ENCODE data around the gene GK. TPM values are rescaled to one million over a fixed set of nuclear protein-coding genes. Genes with fewer than 3 reads are reported as not detected.
"Not testable (repeated sequence)": the region's sequence is repeated elsewhere in the genome, so short reads cannot be mapped to it uniquely, and the experiment has no call there.

GK gene
- polyA plus RNA-seq, 2 of the 4 experiments (the other 2 are of a cell fraction) = 1.4 to 7.1 TPM

GRCh38 chrX:30652527-30653414, 452 bp upstream of the GK start:
- DNase-seq (ENCODE audit: low read depth in 1 of 2, low spot score in 1 of 2) (peak; percentile 75 to 93), FAIRE-seq (no peak)
- CTCF ChIA-PET = interaction anchor here (0.9 kb wide), 1 partner anchor 83 kb away, joined by 3 read pairs; no protein-coding TSS in a partner anchor

GRCh38 chrX:30654386-30654785, 1.2 kb downstream of the GK start:
- POLR2A ChIA-PET; H3K27ac ChIP-seq; CTCF ChIA-PET; H3K9me3 ChIP-seq; DNase-seq (ENCODE audit: low read depth in 1 of 2, low spot score in 1 of 2); H3K4me3 ChIP-seq; ATAC-seq; FAIRE-seq; H3K4me2 ChIP-seq; H3K4me1 ChIP-seq: not testable (repeated sequence)
- 97% methylated on average over 12 of the region's 13 CpGs for WGBS (ENCODE audit: missing lambda C conversion rate)

More at GRCh38 chrX:30652527-30653414, 452 bp upstream of the GK start:
- WGBS (ENCODE audit: missing lambda C conversion rate) = 2% methylated on average over 25 of the region's 65 CpGs
- peak; percentile 97 to 99 for ATAC-seq
- POLR2A ChIA-PET = no interaction called here
- Histone ChIP-seq H3K4me1 (no peaks in the 10 kb centered on the region), H3K9me3 (no peaks in the 10 kb centered on the region), H3K4me3 (peak overlapping the region; percentile 50), H3K27ac (peak overlapping the region; percentile 34 to 85; a peak in 5 of 6 replicates), H3K4me2 (peak overlapping the region; percentile 71)
- TF ChIP-seq FOXS1 (CRISPR knock-in tag; IDR thresholded peaks at IDR 0.05) (no peak), HOXA7 (CRISPR knock-in tag; IDR thresholded peaks at IDR 0.05) (no peak), MAX (IDR thresholded peaks at IDR 0.05) (peak; percentile 74), FOSB (CRISPR knock-in tag; IDR thresholded peaks at IDR 0.05) (no peak), ESRRA (IDR thresholded peaks at IDR 0.05; ENCODE audit: borderline replicate concordance, low read length) (0 out of 2 replicates have a peak, but pooled peaks have one; percentile 15), HOXB5 (CRISPR knock-in tag; IDR thresholded peaks at IDR 0.05) (no peak), USF2 (IDR thresholded peaks at IDR 0.05) (peak; percentile 96), MAFK (IDR thresholded peaks at IDR 0.05; ENCODE audit: partially characterized antibody) (no peak)
- TF ChIP-seq, protein P1, sequence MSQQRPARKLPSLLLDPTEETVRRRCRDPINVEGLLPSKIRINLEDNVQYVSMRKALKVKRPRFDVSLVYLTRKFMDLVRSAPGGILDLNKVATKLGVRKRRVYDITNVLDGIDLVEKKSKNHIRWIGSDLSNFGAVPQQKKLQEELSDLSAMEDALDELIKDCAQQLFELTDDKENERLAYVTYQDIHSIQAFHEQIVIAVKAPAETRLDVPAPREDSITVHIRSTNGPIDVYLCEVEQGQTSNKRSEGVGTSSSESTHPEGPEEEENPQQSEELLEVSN (IDR thresholded peaks at IDR 0.05; ENCODE audit: borderline replicate concordance, low read depth) = peak; percentile 70

DNA sequence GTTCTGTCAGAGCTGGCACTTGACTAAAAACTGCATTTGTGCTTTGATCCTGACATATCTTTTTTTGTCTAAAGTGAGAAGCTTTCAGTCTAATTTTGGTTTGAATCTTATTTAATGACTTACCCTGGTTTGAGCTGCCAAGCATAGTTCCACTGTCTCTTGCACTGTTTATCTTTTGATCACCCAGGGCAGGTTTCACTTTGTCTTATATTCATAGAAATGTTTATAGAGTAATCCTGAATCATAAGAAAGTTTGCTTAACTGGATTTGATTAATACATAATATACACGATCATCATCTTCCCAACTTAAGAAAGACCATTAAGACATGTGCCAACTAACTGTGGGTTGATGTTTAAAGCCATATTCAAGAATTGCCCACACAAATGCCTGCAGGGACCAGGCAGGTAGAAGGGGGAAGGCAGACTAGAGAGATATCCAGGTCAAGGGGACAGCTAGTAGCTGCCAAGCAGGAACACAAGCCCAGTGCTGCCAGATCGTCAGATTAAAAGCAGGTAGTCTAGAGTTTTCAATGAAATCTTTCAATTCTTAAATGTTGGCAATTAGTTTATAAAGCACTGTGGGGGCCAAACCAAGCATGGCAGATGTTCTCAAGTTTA, 1.9 kb downstream of the GK start:
- Histone ChIP-seq H3K9me3 (no peaks in the 10 kb centered on the region), H3K27ac (no peak overlapping the region), H3K4me2 (no peak overlapping the region), H3K4me3 (no peak overlapping the region), H3K4me1 (no peaks in the 10 kb centered on the region)
- TF ChIP-seq, protein P2, sequence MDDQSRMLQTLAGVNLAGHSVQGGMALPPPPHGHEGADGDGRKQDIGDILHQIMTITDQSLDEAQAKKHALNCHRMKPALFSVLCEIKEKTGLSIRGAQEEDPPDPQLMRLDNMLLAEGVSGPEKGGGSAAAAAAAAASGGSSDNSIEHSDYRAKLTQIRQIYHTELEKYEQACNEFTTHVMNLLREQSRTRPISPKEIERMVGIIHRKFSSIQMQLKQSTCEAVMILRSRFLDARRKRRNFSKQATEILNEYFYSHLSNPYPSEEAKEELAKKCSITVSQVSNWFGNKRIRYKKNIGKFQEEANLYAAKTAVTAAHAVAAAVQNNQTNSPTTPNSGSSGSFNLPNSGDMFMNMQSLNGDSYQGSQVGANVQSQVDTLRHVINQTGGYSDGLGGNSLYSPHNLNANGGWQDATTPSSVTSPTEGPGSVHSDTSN (IDR thresholded peaks at IDR 0.05) = no peak
- TF ChIP-seq USF2 (IDR thresholded peaks at IDR 0.05) = no peak
- ATAC-seq (no peak), DNase-seq (ENCODE audit: low read depth in 1 of 2, low spot score in 1 of 2) (no peak), FAIRE-seq (no peak)
- WGBS (ENCODE audit: missing lambda C conversion rate) = 50% methylated on average over 2 of the region's 2 CpGs
- ChIA-PET CTCF (no interaction called here), POLR2A (no interaction called here)

GRCh38 chrX:30655991-30656390, 2.8 kb downstream of the GK start:
- FAIRE-seq = no peak
- ChIA-PET CTCF (no interaction called here), POLR2A (no interaction called here)
- DNase-seq (ENCODE audit: low read depth in 1 of 2, low spot score in 1 of 2) = no peak
- Histone ChIP-seq H3K4me2 (no peak overlapping the region), H3K4me3 (no peak overlapping the region), H3K4me1 (no peaks in the 10 kb centered on the region), H3K9me3 (no peaks in the 10 kb centered on the region), H3K27ac (no peak overlapping the region)
- ATAC-seq = no peak
- WGBS (ENCODE audit: missing lambda C conversion rate) = 68% methylated on average over 3 of the region's 3 CpGs
- TF ChIP-seq USF2 (IDR thresholded peaks at IDR 0.05) (no peak), RAD21 (conservative IDR thresholded peaks at IDR 0.05 in 1 of 2, IDR thresholded peaks at IDR 0.05 in 1 of 2) (no peak), CHD4 (IDR thresholded peaks at IDR 0.05; ENCODE audit: borderline replicate concordance) (no peak), POLR2A (IDR thresholded peaks at IDR 0.05; ENCODE audit: low read length) (no peak), CBX8 (IDR thresholded peaks at IDR 0.05) (no peak), ZFP36 (IDR thresholded peaks at IDR 0.05; ENCODE audit: borderline replicate concordance, partially characterized antibody) (no peak), CEBPB (IDR thresholded peaks at IDR 0.05) (no peak), KDM1A (IDR thresholded peaks at IDR 0.05; ENCODE audit: low read depth) (no peak)
- TF ChIP-seq, protein P1 (IDR thresholded peaks at IDR 0.05; ENCODE audit: borderline replicate concordance, low read depth) = no peak
- TF ChIP-seq, protein P3, sequence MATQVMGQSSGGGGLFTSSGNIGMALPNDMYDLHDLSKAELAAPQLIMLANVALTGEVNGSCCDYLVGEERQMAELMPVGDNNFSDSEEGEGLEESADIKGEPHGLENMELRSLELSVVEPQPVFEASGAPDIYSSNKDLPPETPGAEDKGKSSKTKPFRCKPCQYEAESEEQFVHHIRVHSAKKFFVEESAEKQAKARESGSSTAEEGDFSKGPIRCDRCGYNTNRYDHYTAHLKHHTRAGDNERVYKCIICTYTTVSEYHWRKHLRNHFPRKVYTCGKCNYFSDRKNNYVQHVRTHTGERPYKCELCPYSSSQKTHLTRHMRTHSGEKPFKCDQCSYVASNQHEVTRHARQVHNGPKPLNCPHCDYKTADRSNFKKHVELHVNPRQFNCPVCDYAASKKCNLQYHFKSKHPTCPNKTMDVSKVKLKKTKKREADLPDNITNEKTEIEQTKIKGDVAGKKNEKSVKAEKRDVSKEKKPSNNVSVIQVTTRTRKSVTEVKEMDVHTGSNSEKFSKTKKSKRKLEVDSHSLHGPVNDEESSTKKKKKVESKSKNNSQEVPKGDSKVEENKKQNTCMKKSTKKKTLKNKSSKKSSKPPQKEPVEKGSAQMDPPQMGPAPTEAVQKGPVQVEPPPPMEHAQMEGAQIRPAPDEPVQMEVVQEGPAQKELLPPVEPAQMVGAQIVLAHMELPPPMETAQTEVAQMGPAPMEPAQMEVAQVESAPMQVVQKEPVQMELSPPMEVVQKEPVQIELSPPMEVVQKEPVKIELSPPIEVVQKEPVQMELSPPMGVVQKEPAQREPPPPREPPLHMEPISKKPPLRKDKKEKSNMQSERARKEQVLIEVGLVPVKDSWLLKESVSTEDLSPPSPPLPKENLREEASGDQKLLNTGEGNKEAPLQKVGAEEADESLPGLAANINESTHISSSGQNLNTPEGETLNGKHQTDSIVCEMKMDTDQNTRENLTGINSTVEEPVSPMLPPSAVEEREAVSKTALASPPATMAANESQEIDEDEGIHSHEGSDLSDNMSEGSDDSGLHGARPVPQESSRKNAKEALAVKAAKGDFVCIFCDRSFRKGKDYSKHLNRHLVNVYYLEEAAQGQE (IDR thresholded peaks at IDR 0.05) = no peak
